OCI-LY3 (cell line): ENCODE results near the gene FCN1.

ENCODE experiments used
- EZH2phosphoT487 ChIP-seq: fragments of 200-600 bp; shearing (Covaris generic); IDR thresholded peaks from 2 replicates; pipeline ENCODE4 v1.6.1; 2018; ENCODE audit warnings: antibody characterized with exemption, mixed run types, low read depth
- TF ChIP-seq, protein P1 (sequence below): fragments of 200-600, 300-600 bp; sonication (generic); IDR thresholded peaks from 2 replicates; pipeline ENCODE4 v1.5.1; 2014; ENCODE audit warnings: antibody characterized with exemption, low read length, low read depth

DNA sequence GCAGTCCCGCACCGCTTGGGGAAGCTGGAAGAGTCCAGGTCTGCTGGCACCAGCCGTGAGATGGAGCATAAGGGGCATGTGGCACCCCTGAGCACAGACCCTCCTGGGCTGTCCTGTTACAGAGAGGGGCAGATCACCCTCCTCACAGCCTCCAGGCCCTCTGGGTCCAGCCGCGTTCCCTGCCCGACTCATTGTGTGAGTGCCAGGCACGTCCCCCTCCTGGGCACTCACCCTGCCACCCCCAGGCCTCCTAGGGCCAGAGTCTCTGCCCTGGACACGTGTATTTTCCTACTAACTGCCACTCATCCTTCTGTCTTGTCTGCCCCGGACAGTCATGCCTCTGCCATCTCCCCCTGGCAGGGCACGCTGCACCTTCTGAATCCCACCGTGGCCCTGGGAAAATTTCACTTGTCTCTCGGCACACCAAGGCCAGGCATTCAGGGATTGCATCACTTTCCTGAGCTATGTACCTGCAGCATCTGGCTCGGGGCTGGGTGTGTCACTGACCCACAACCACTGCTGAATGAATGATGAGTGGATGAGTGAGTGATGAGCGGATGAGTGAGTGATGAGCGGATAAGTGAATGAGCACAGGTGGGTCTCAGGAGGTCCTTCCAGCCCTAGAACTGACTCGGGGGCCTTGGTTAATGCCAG lies 21.5 kb upstream of the FCN1 start:
- TF ChIP-seq, protein P1, sequence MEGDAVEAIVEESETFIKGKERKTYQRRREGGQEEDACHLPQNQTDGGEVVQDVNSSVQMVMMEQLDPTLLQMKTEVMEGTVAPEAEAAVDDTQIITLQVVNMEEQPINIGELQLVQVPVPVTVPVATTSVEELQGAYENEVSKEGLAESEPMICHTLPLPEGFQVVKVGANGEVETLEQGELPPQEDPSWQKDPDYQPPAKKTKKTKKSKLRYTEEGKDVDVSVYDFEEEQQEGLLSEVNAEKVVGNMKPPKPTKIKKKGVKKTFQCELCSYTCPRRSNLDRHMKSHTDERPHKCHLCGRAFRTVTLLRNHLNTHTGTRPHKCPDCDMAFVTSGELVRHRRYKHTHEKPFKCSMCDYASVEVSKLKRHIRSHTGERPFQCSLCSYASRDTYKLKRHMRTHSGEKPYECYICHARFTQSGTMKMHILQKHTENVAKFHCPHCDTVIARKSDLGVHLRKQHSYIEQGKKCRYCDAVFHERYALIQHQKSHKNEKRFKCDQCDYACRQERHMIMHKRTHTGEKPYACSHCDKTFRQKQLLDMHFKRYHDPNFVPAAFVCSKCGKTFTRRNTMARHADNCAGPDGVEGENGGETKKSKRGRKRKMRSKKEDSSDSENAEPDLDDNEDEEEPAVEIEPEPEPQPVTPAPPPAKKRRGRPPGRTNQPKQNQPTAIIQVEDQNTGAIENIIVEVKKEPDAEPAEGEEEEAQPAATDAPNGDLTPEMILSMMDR, result no peak
- no peak for TF ChIP-seq EZH2phosphoT487
